Parathyroid adenoma (tissue), 2 donors: Measurements from ENCODE around the gene NTSR1.

ENCODE experiments used
- H2AFZ ChIP-seq: fragments of 300-600 bp; sonication (generic); one replicate; pipeline ENCODE4 v1.7.0; 2017; ENCODE audit warnings: antibody characterized with exemption, mild to moderate bottlenecking
- H3K27ac ChIP-seq: fragments of 300-600 bp; sonication (generic); one replicate; pipeline ENCODE4 v1.7.0; 2017
- H3K27me3 ChIP-seq: fragments of 300-600 bp; sonication (generic); one replicate; pipeline ENCODE4 v1.7.0; 2017; ENCODE audit warnings: low read length; ENCODE audit not compliant: control insufficient read depth, insufficient read depth
- H3K36me3 ChIP-seq: fragments of 300-600 bp; sonication (generic); one replicate; pipeline ENCODE4 v1.7.0; 2017; ENCODE audit warnings: low read length; ENCODE audit not compliant: control insufficient read depth, insufficient read depth
- H3K4me1 ChIP-seq: fragments of 300-600 bp; sonication (generic); one replicate; pipeline ENCODE4 v1.7.0; 2017; ENCODE audit warnings: control low read depth
- H3K4me2 ChIP-seq: fragments of 300-600 bp; sonication (generic); one replicate; pipeline ENCODE4 v1.7.0; 2017; ENCODE audit warnings: low read length
- H3K4me3 ChIP-seq: fragments of 300-600 bp; sonication (generic); one replicate; pipeline ENCODE4 v1.7.0; 2017; ENCODE audit warnings: low read depth, low read length
- H3K79me2 ChIP-seq: fragments of 300-600 bp; sonication (generic); one replicate; pipeline ENCODE4 v1.7.0; 2017; ENCODE audit warnings: control low read depth
- H3K9ac ChIP-seq: fragments of 300-600 bp; sonication (generic); one replicate; pipeline ENCODE4 v1.7.0; 2017; ENCODE audit warnings: mild to moderate bottlenecking
- H3K9me3 ChIP-seq: fragments of 300-600 bp; sonication (generic); one replicate; pipeline ENCODE4 v1.7.0; 2017; ENCODE audit warnings: low read length; ENCODE audit not compliant: control insufficient read depth
- TF ChIP-seq, protein P1 (sequence below): fragments of 300-600 bp; sonication (generic); IDR thresholded peaks from one replicate; pipeline ENCODE4 v1.7.0; 2017; ENCODE audit warnings: antibody characterized with exemption, mild to moderate bottlenecking
- donor health status: primary hyperparathyroidism.

Gene NTSR1

GRCh38 chr20:62776692-62777527, 68.3 kb downstream of the NTSR1 start:
- H2AFZ ChIP-seq: no peak overlapping the region
- H3K27ac ChIP-seq: no peak overlapping the region
- no peaks in the 10 kb centered on the region for H3K9me3 ChIP-seq

GRCh38 chr20:62777528-62777830, 68.8 kb downstream of the NTSR1 start:
- H3K27me3 ChIP-seq: peaks cover 4% of the 10 kb centered on the region
- H2AFZ ChIP-seq: no peak overlapping the region
- no peaks in the 10 kb centered on the region for H3K9me3 ChIP-seq
- H3K27ac ChIP-seq: no peak overlapping the region
- no peak overlapping the region for H3K4me2 ChIP-seq
- no peaks in the 10 kb centered on the region for H3K36me3 ChIP-seq
- no peak overlapping the region for H3K9ac ChIP-seq
- TF ChIP-seq, protein P1, sequence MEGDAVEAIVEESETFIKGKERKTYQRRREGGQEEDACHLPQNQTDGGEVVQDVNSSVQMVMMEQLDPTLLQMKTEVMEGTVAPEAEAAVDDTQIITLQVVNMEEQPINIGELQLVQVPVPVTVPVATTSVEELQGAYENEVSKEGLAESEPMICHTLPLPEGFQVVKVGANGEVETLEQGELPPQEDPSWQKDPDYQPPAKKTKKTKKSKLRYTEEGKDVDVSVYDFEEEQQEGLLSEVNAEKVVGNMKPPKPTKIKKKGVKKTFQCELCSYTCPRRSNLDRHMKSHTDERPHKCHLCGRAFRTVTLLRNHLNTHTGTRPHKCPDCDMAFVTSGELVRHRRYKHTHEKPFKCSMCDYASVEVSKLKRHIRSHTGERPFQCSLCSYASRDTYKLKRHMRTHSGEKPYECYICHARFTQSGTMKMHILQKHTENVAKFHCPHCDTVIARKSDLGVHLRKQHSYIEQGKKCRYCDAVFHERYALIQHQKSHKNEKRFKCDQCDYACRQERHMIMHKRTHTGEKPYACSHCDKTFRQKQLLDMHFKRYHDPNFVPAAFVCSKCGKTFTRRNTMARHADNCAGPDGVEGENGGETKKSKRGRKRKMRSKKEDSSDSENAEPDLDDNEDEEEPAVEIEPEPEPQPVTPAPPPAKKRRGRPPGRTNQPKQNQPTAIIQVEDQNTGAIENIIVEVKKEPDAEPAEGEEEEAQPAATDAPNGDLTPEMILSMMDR: no peak
- peaks cover 6% of the 10 kb centered on the region for H3K4me1 ChIP-seq
- H3K79me2 ChIP-seq: no peaks in the 10 kb centered on the region
- H3K4me3 ChIP-seq: no peak overlapping the region

More at GRCh38 chr20:62776692-62777527, 68.3 kb downstream of the NTSR1 start:
- H3K79me2 ChIP-seq: no peaks in the 10 kb centered on the region
- H3K4me1 ChIP-seq: peaks cover 6% of the 10 kb centered on the region
- TF ChIP-seq, protein P1: no peak
- no peaks in the 10 kb centered on the region for H3K36me3 ChIP-seq
- no peak overlapping the region for H3K4me3 ChIP-seq
- H3K27me3 ChIP-seq: peaks cover 4% of the 10 kb centered on the region
- H3K9ac ChIP-seq: no peak overlapping the region
- no peak overlapping the region for H3K4me2 ChIP-seq

DNA sequence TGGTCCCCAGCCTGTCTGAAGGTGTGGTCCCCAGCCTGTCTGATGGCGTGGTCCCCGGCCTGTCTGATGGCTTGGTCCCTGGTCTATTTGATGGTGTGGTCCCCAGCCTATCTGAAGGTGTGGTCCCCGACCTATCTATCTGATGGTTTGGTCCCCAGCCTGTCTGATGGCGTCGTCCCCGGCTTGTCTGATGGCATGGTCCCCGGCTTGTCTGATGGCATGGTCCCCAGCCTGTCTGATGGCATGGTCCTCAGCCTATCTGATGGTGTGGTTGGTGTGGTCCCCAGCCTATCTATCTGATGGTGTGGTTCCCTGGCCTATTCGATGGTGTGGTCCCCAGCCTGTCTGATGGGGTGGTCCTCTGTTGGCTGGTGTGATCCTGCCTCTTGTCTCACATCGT, 69.4 kb downstream of the NTSR1 start:
- peaks cover 4% of the 10 kb centered on the region for H3K27me3 ChIP-seq

GRCh38 chr20:62778601-62779416, 70.2 kb downstream of the NTSR1 start:
- H3K79me2 ChIP-seq: no peaks in the 10 kb centered on the region
- H3K27me3 ChIP-seq: peaks cover 4% of the 10 kb centered on the region
- TF ChIP-seq, protein P1: no peak
- H3K9ac ChIP-seq: no peak overlapping the region
- H2AFZ ChIP-seq: no peak overlapping the region
- no peaks in the 10 kb centered on the region for H3K4me1 ChIP-seq
- no peak overlapping the region for H3K27ac ChIP-seq
- H3K4me2 ChIP-seq: no peak overlapping the region
- H3K9me3 ChIP-seq: no peaks in the 10 kb centered on the region
- no peaks in the 10 kb centered on the region for H3K36me3 ChIP-seq
- H3K4me3 ChIP-seq: no peak overlapping the region

More for the DNA sequence above, 69.4 kb downstream of the NTSR1 start:
- no peak overlapping the region for H3K4me3 ChIP-seq
- H3K36me3 ChIP-seq: no peaks in the 10 kb centered on the region
- no peak overlapping the region for H3K9ac ChIP-seq
- no peaks in the 10 kb centered on the region for H3K9me3 ChIP-seq
- TF ChIP-seq, protein P1: no peak
- H3K79me2 ChIP-seq: no peaks in the 10 kb centered on the region
- no peak overlapping the region for H3K4me2 ChIP-seq
- no peak overlapping the region for H3K27ac ChIP-seq
- H3K4me1 ChIP-seq: peaks cover 3% of the 10 kb centered on the region
- no peak overlapping the region for H2AFZ ChIP-seq
